Hematopoietic multipotent progenitor cell treated with erythropoietin and hydrocortisone succinate and interleukin-3 and kit ligand, for 8 days (in vitro differentiated cells): Measurements from ENCODE around the gene ARHGAP12.

Experiments
- DNase-seq: peaks from one replicate; pipeline ENCODE4 v3.0.0-alpha.2; 2015

Gene ARHGAP12

DNA sequence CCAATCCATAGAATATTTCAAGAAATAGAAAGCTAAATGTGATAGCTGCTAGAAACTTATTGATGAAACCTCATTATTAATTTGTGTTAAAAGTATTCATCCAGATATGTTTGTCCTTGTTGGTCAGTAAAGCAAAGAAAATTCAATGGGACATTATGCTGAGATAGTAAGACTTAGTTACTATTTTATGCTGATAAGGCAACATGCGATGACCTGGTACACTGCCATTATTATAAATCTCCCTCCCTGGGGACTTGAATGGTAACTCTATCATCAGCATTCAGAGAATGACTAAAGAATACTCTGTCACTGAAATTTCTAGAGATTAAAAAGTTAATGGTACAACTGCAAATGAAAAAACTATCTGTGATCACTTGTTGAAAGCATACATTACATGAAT is 54.9 kb downstream of the ARHGAP12 start:
- DNase-seq = no peak

- DNase-seq = no peak
Measured at GRCh38 chr10:31871266-31872065, 57.2 kb downstream of the ARHGAP12 start.

GRCh38 chr10:31867646-31868045 is 61.0 kb downstream of the ARHGAP12 start:
- no peak for DNase-seq

DNA sequence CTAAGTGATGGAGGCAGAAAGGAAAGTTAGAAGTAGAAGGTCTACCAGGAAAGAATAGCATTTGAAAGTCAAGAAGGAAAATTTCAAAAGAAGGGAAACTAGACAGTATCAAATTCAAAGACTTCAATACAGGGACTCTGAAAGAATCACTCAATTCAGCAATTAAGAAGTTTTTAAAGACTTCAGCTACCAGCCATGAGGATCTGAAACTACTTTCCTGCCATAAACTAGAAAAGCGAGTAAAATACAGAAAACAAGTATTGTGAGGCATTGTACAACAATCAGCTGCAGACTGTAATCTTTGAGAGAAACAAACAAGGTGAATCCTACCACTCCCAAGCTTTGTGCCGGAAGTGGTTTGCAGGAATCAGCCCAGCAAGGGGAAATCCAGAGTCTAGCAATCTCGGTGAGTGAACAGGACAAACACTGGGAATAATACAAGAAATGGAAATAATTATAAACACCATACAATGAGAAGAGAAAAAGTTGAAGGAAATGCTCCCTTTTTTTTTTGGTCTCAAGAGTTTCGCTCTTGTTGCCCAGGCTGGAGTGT is 62.4 kb downstream of the ARHGAP12 start:
- no peak for DNase-seq

GRCh38 chr10:31864834-31865518 is 63.7 kb downstream of the ARHGAP12 start:
- DNase-seq = no peak

- no peak for DNase-seq
Measured at GRCh38 chr10:31855033-31855432, 73.6 kb downstream of the ARHGAP12 start.

DNA sequence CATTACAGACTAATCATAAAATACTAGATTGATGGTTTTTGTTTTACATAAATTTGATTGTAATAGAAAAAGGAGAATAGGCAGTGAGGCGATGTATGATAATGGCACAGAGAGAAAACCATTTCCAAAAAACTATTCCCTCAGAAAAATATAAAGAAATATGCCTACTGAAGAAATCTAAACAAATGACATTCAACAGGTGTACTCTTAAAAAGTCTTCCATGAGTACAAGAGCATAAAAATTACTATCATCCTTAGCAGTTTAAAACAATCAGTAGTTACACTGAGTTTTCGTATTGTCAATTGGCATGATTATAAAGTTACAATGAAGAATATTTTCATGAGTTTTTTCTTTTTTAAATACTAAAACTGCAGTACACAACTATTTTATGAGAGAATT is 75.0 kb downstream of the ARHGAP12 start:
- no peak for DNase-seq

DNA sequence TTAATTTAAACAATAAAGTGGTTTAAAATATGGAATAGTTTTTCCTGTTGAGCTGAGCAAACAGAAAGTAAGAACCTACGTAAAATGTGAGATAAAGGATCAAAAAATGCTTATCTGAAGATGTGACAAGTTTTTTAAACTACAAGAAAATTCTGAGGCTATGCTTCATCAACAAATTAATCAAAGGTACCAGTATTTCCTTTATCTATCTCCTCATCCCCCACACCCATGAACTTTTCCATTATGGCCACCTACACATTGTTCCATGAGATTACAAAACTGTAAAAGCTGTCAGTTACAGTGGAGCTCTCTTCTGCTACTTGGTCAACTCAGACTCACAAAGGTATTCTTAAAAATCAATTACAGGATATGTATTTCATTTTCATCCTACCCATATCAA is 77.4 kb downstream of the ARHGAP12 start:
- DNase-seq = peak; percentile 38

- no peak for DNase-seq
Measured at GRCh38 chr10:31847515-31847914, 81.1 kb downstream of the ARHGAP12 start.

DNA sequence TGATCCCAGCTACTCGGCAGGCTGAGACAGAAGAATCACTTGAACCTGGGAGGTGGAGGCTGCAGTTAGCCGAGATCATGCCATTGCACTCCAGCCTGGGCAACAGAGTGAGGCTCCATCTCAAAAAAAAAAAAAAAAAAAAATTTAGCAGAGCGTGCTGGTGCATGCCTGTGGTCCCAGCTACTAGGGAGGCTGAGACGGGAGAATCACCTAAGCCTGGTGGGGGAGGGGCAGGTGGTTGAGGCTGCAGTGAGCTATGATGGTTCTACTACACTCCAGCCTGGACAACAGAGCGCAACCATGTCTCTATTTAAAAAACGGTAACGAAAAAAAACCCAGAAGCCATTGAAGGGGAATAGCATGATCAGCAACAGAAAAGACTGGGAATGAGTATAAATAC is 89.9 kb downstream of the ARHGAP12 start:
- no peak for DNase-seq

DNA sequence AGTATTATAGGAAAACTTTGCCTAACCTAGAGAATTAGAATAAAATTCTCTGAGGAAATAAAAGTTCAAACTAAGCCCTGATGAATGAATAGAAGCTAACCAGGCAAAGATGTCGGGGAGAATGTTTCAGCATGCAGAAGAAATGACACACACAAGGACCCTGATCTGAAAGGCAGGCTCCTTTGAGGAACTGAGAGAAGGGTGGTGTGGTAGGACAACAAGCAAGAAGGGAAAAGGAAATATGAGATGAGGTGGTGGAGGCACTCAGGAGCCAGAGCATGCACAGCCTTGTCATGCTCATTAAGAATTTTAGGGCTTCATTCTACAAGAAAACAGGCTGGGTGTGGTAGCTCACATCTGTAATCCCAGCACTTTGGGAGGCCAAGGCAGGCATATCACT is 90.6 kb downstream of the ARHGAP12 start:
- no peak for DNase-seq

GRCh38 chr10:31836569-31837406 is 91.8 kb downstream of the ARHGAP12 start:
- peak; percentile 46 for DNase-seq

GRCh38 chr10:31833753-31834152 is 94.9 kb downstream of the ARHGAP12 start:
- DNase-seq = no peak

DNA sequence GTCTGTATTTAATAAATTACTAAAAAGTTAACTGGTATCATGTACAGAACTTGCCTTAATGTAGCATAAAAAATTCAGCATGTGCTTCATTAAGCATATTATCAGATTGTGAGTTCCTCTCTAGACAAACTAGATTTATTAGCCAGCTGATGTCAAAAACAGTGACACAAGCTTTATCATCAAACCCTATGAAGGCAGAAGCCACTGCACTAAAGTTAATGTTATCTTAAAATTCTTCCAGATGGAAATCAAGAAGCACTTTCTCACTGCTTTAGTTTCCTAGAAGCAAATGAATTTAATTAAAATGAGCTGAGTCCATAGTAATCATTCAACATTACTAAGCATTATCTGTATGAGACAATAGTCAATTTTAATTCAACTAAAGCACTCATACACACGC is 96.4 kb downstream of the ARHGAP12 start:
- DNase-seq = no peak

GRCh38 chr10:31830887-31831286 is 97.7 kb downstream of the ARHGAP12 start:
- DNase-seq = no peak

- DNase-seq = no peak
Measured at GRCh38 chr10:31829776-31830175, 98.9 kb downstream of the ARHGAP12 start.

- no peak for DNase-seq
Measured at GRCh38 chr10:31823358-31823757, 105.3 kb downstream of the ARHGAP12 start.

- DNase-seq = no peak
Measured at GRCh38 chr10:31822616-31823318, 105.9 kb downstream of the ARHGAP12 start.

GRCh38 chr10:31822150-31822549 is 106.5 kb downstream of the ARHGAP12 start:
- DNase-seq = no peak

- no peak for DNase-seq
Measured at GRCh38 chr10:31820778-31821369, 107.8 kb downstream of the ARHGAP12 start.

- no peak for DNase-seq
Measured at GRCh38 chr10:31820096-31820495, 108.5 kb downstream of the ARHGAP12 start.

- DNase-seq = peak; percentile 53
Measured at GRCh38 chr10:31819391-31819820, 109.2 kb downstream of the ARHGAP12 start.
